CD14-positive monocyte (primary cell): ENCODE data around the gene FBXO11. TPM values are rescaled to one million over a fixed set of nuclear protein-coding genes. Genes with fewer than 3 reads are reported as not detected.
"Not testable (repeated sequence)": the region's sequence is repeated elsewhere in the genome, so short reads cannot be mapped to it uniquely, and the experiment has no call there.

Source experiments
- DNase-seq, 3 donors: peaks; one replicate each; pipeline ENCODE4 v3.0.0-alpha.2; 2011 to 2022
- H2AFZ ChIP-seq: 2 replicates; pipeline ENCODE4 v1.6.0; 2012; ENCODE audit warnings: mild to moderate bottlenecking, low read depth, low read length, inconsistent platforms; ENCODE audit not compliant: insufficient read depth, poor library complexity, severe bottlenecking
- H3K27ac ChIP-seq, 2 donors: 1 replicate in 1 of 2; 2 replicates in 1 of 2; pipeline ENCODE4 v1.5.1; 2012 to 2013; ENCODE audit warnings: low read length in 2 of 2, control low read depth in 1 of 2, inconsistent platforms in 1 of 2, low read depth in 1 of 2, mild to moderate bottlenecking in 1 of 2
- H3K27me3 ChIP-seq, 2 donors: one replicate each; pipeline versions ENCODE4 v1.6.0 to v1.6.1; 2011 to 2013; ENCODE audit warnings: low read length in 2 of 2; ENCODE audit not compliant: control insufficient read depth in 2 of 2, insufficient read depth in 2 of 2
- H3K36me3 ChIP-seq, 2 donors: replicated peaks in 1 of 2; 1 replicate in 1 of 2; 2 replicates in 1 of 2; pipeline versions ENCODE4 v1.5.1 to v1.6.1; 2012 to 2013; ENCODE audit warnings: low read length in 2 of 2, control low read depth in 1 of 2, inconsistent platforms in 1 of 2, mild to moderate bottlenecking in 1 of 2; ENCODE audit not compliant: insufficient read depth in 2 of 2, control insufficient read depth in 1 of 2
- H3K4me1 ChIP-seq, 2 donors: 1 replicate in 1 of 2; 2 replicates in 1 of 2; pipeline versions ENCODE4 v1.5.1 to v1.6.1; 2012 to 2013; ENCODE audit warnings: low read length in 2 of 2, control low read depth in 1 of 2, inconsistent platforms in 1 of 2, mild to moderate bottlenecking in 1 of 2, moderate library complexity in 1 of 2; ENCODE audit not compliant: insufficient read depth in 2 of 2, control insufficient read depth in 1 of 2
- H3K4me2 ChIP-seq: replicated peaks from 2 replicates; pipeline ENCODE3; 2012; ENCODE audit warnings: low read length, moderate library complexity, mild to moderate bottlenecking; ENCODE audit not compliant: poor library complexity, severe bottlenecking; ENCODE audit errors: extremely low read depth
- H3K4me3 ChIP-seq, 3 experiments: fragments of 200-600 bp in 1 of 3; sonication (generic) in 1 of 3; replicated peaks in 1 of 3; 1 replicate in 2 of 3; 2 replicates in 1 of 3; pipeline ENCODE4 v1.5.1; 2011 to 2013; ENCODE audit warnings: low read length in 3 of 3, mild to moderate bottlenecking in 3 of 3, control low read depth in 2 of 3, low read depth in 2 of 3, inconsistent platforms in 1 of 3, moderate library complexity in 1 of 3
- H3K79me2 ChIP-seq: 2 replicates; pipeline ENCODE4 v1.6.0; 2012; ENCODE audit warnings: mild to moderate bottlenecking, control low read depth, inconsistent platforms, low read length, moderate library complexity; ENCODE audit not compliant: insufficient read depth
- H3K9ac ChIP-seq: 2 replicates; pipeline ENCODE4 v1.6.0; 2017; ENCODE audit warnings: low read length, mild to moderate bottlenecking; ENCODE audit not compliant: insufficient read depth, poor library complexity, severe bottlenecking
- H3K9me3 ChIP-seq, 2 donors: replicated peaks in 1 of 2; 1 replicate in 1 of 2; 2 replicates in 1 of 2; pipeline versions ENCODE4 v1.5.1 to v1.6.1; 2012 to 2013; ENCODE audit warnings: low read length in 2 of 2, control low read depth in 1 of 2; ENCODE audit not compliant: control insufficient read depth in 1 of 2, insufficient read depth in 1 of 2
- H4K20me1 ChIP-seq: 2 replicates; pipeline ENCODE4 v1.6.0; 2012; ENCODE audit warnings: mild to moderate bottlenecking, low read length, control low read depth, moderate library complexity; ENCODE audit not compliant: insufficient read depth
- H3K27ac Mint-ChIP-seq, 7 donors: one replicate each; pipeline ENCODE4 v1.8.0; 2020; ENCODE audit warnings: mild to moderate bottlenecking in 7 of 7, mixed read lengths in 7 of 7, moderate library complexity in 6 of 7, inconsistent platforms in 2 of 7
- H3K27me3 Mint-ChIP-seq, 3 donors: one replicate each; pipeline ENCODE4 v1.8.0; 2021 to 2022; ENCODE audit warnings: low read depth in 3 of 3, mild to moderate bottlenecking in 3 of 3, mixed read lengths in 3 of 3, moderate library complexity in 3 of 3, inconsistent platforms in 1 of 3
- H3K36me3 Mint-ChIP-seq, 2 donors: one replicate each; pipeline ENCODE4 v1.8.0; 2020; ENCODE audit warnings: mixed read lengths in 2 of 2, inconsistent platforms in 1 of 2, mild to moderate bottlenecking in 1 of 2
- H3K4me1 Mint-ChIP-seq: one replicate; pipeline ENCODE4 v1.8.0; 2020; ENCODE audit warnings: mild to moderate bottlenecking, mixed read lengths
- H3K4me3 Mint-ChIP-seq, 2 donors: one replicate each; pipeline ENCODE4 v1.8.0; 2020; ENCODE audit warnings: mild to moderate bottlenecking in 2 of 2, mixed read lengths in 2 of 2, moderate library complexity in 1 of 2
- H3K9me3 Mint-ChIP-seq, 7 donors: one replicate each; pipeline ENCODE4 v1.8.0; 2020 to 2022; ENCODE audit warnings: mixed read lengths in 7 of 7, mild to moderate bottlenecking in 6 of 7, moderate library complexity in 6 of 7, inconsistent platforms in 2 of 7
- WGBS: methylation state at CpG from one replicate; pipeline ENCODE4 v1.1.5; 2013; ENCODE audit warnings: missing lambda C conversion rate; ENCODE audit not compliant: insufficient coverage; 5-methylcytosine and 5-hydroxymethylcytosine counted together
- intact Hi-C, 2 donors: fragments of 100-400 bp; cut with micrococcal nuclease; formaldehyde crosslinking; loops; one replicate each; pipeline versions ENCODE4 v1.15.0 to v1.15.1; 2023
- polyA plus RNA-seq, 3 donors: library from polyadenylated mRNA; depleted of rRNA in 1 of 3; unstranded in 2 of 3; stranded (reverse) in 1 of 3; fragments of 300-500 nt in 2 of 3; fragments of >200 nt in 1 of 3; fragmentation: Illumina TruSeq in 2 of 3; gene quantifications; 1 replicate in 2 of 3; 2 replicates in 1 of 3; pipeline ENCODE4 v1.2.3, GENCODE V29; 2012 to 2021
- TF ChIP-seq, protein P1 (sequence below): fragments of 200-600 bp; IDR thresholded peaks from one replicate; pipeline ENCODE4 v1.8.0; 2022; ENCODE audit warnings: antibody characterized with exemption, mild to moderate bottlenecking

The FBXO11 gene
- polyA plus RNA-seq, 3 donors = 2.2 to 51.3 (median 4.6) TPM

DNA sequence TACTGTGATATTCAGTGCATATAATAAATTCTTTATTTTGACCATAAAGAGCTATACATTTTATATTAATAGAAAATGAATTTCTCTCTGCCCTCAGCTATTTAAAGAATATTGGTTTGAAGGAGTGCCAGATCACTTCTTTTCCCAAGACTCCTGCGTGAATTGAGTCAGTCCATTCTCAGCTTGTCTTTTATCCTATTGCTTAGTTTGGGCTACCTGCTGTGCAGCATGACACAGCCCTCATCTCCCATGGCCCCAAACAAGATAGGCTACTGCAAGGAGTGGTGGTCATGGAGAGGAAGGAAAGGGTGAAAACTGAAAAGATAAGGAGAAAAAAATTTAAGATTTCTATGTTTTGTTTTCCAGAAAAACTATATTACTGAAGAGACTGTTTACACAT, 10.1 kb upstream of the FBXO11 start:
- Histone ChIP-seq H3K79me2 (no peaks in the 10 kb centered on the region), H3K36me3 (no peaks in the 10 kb centered on the region), H2AFZ (no peak overlapping the region), H3K9ac (no peak overlapping the region), H3K27me3 (no peaks in the 10 kb centered on the region), H3K9me3 (no peaks in the 10 kb centered on the region), H3K4me3 (no peak overlapping the region), H3K4me1 (peaks cover 8 to 16% of the 10 kb centered on the region in 2 donors), H4K20me1 (no peaks in the 10 kb centered on the region), H3K27ac (no peak overlapping the region), H3K4me2 (no peak overlapping the region)
- no CpG with 5 or more reads among the region's 1 CpG for WGBS
- DNase-seq = no peak
- TF ChIP-seq, protein P1, sequence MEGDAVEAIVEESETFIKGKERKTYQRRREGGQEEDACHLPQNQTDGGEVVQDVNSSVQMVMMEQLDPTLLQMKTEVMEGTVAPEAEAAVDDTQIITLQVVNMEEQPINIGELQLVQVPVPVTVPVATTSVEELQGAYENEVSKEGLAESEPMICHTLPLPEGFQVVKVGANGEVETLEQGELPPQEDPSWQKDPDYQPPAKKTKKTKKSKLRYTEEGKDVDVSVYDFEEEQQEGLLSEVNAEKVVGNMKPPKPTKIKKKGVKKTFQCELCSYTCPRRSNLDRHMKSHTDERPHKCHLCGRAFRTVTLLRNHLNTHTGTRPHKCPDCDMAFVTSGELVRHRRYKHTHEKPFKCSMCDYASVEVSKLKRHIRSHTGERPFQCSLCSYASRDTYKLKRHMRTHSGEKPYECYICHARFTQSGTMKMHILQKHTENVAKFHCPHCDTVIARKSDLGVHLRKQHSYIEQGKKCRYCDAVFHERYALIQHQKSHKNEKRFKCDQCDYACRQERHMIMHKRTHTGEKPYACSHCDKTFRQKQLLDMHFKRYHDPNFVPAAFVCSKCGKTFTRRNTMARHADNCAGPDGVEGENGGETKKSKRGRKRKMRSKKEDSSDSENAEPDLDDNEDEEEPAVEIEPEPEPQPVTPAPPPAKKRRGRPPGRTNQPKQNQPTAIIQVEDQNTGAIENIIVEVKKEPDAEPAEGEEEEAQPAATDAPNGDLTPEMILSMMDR = no peak
- Mint-ChIP-seq H3K27ac (no peak overlapping the region), H3K27me3 (peaks cover 0 to 3% (median 1%) of the 10 kb centered on the region in 3 donors), H3K4me1 (peaks cover 13% of the 10 kb centered on the region), H3K9me3 (no peaks in the 10 kb centered on the region), H3K4me3 (no peak overlapping the region), H3K36me3 (no peaks in the 10 kb centered on the region)
- intact Hi-C loops = no loop called here

GRCh38 chr2:47910662-47911061, 4.4 kb upstream of the FBXO11 start:
- H3K9me3 ChIP-seq, H3K4me1 Mint-ChIP-seq, H3K9me3 Mint-ChIP-seq, H3K27me3 Mint-ChIP-seq, DNase-seq, H3K79me2 ChIP-seq, H3K4me3 Mint-ChIP-seq, H3K27ac ChIP-seq, H2AFZ ChIP-seq, H4K20me1 ChIP-seq, H3K36me3 ChIP-seq, H3K4me3 ChIP-seq, H3K4me2 ChIP-seq, intact Hi-C loops, H3K27me3 ChIP-seq, H3K9ac ChIP-seq, H3K36me3 Mint-ChIP-seq, H3K27ac Mint-ChIP-seq: not testable (repeated sequence)
- H3K4me1 ChIP-seq = peaks cover 6 to 10% of the 10 kb centered on the region in 2 donors
- no CpG with 5 or more reads among the region's 4 CpGs for WGBS
